ENCODE data around the gene AIRE. TPM values are rescaled to one million over a fixed set of nuclear protein-coding genes. Genes with fewer than 3 reads are reported as not detected.

Gene AIRE
- total and polyA plus RNA-seq, 2 donors (not counting 1 experiment from before 2014, with no cell fraction given), result not detected

DNA sequence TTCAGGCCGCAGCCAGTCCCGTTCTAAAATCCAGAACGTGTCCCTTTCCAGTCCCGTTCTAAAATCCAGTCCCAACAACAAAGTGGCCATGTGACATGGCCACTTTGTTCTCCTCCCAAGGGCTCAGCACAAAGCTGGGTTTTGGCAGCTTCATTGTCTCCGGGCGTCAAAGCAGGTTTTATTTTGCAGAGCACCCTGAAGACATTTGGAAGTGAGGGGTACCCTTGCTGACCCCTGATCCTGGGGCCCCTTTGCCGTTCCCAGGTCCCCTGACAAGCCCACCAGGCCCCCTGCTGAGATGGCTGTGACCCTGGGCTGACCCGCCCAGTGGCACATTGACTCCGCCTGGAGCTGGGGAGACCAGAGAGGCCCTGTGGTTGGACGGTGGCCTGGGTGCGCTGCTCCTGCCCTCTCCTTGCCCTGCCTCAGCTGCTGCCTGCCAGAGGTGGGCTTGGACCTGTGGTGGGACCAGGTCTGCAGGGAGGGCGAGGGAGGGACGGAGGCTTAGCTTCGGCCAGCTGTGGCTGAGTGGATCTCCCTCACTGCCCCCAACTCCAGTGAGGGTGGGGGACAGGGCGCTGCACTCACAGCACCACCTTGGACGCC, 18.4 kb downstream of the AIRE start:
- Histone ChIP-seq H3K4me1 (ENCODE audit: control insufficient read depth, extremely low read depth, insufficient read depth, low read length) (peaks cover 5% of the 10 kb centered on the region), H3K79me2 (ENCODE audit: control insufficient read depth, insufficient read depth, low read length) (peaks cover 27% of the 10 kb centered on the region), H2AFZ (ENCODE audit: low read length) (no peak overlapping the region), H3K27ac (ENCODE audit: insufficient read depth, low read length) (no peak overlapping the region), H3K9ac (ENCODE audit: insufficient read depth, low read length) (no peak overlapping the region), H3K4me3 (replicated peaks in 1 of 4; ENCODE audit: control extremely low read depth in 1 of 4, insufficient read depth in 1 of 4, low read depth in 3 of 4, low read length in 4 of 4) (no peak overlapping the region), H3K27me3 (ENCODE audit: control insufficient read depth, insufficient read depth, low read length) (no peaks in the 10 kb centered on the region), H3K36me3 (ENCODE audit: control insufficient read depth, insufficient read depth, low read length) (no peaks in the 10 kb centered on the region), H4K20me1 (ENCODE audit: control insufficient read depth, extremely low read depth, insufficient read depth, low read length) (no peaks in the 10 kb centered on the region), H3K9me3 (ENCODE audit: control insufficient read depth, insufficient read depth, low read depth, low read length) (no peaks in the 10 kb centered on the region), H3K4me2 (ENCODE audit: extremely low read depth, insufficient read depth, low read length) (no peak overlapping the region)
- TF ChIP-seq EZH2 (IDR thresholded peaks at IDR 0.05; ENCODE audit: low read length, missing control alignments), result no peak
- TF ChIP-seq, protein P1, sequence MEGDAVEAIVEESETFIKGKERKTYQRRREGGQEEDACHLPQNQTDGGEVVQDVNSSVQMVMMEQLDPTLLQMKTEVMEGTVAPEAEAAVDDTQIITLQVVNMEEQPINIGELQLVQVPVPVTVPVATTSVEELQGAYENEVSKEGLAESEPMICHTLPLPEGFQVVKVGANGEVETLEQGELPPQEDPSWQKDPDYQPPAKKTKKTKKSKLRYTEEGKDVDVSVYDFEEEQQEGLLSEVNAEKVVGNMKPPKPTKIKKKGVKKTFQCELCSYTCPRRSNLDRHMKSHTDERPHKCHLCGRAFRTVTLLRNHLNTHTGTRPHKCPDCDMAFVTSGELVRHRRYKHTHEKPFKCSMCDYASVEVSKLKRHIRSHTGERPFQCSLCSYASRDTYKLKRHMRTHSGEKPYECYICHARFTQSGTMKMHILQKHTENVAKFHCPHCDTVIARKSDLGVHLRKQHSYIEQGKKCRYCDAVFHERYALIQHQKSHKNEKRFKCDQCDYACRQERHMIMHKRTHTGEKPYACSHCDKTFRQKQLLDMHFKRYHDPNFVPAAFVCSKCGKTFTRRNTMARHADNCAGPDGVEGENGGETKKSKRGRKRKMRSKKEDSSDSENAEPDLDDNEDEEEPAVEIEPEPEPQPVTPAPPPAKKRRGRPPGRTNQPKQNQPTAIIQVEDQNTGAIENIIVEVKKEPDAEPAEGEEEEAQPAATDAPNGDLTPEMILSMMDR (conservative IDR thresholded peaks at IDR 0.05 in 1 of 2, IDR thresholded peaks at IDR 0.05 in 1 of 2; ENCODE audit: low read depth in 1 of 2, low read length in 2 of 2), result no peak
- DNase-seq (ENCODE audit: low read depth in 2 of 2), result no peak

DNA sequence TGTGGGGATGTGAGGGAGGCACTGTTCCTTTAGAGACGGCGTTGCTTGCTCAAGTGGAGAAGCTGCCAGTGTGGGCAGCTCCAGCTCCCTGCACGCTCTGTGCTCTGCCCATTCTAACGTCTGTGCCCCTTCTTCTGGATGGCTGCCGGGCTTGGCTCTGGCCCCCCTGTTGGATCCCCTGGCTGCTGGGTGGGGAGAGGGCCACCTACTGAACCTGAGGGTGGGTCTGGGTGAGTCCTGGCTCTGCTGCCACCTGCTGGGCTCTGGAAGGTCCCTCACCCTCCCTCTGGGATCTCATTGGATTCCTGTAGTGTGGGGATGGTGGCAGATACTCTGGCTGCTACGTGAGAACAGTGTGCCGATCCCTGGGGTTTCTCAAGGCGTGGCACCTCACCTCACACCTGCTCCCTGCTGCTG, 19.2 kb downstream of the AIRE start:
- Histone ChIP-seq H3K9ac (ENCODE audit: insufficient read depth, low read length) (no peak overlapping the region), H3K27ac (ENCODE audit: insufficient read depth, low read length) (no peak overlapping the region), H3K4me2 (ENCODE audit: extremely low read depth, insufficient read depth, low read length) (no peak overlapping the region), H3K9me3 (ENCODE audit: control insufficient read depth, insufficient read depth, low read depth, low read length) (no peaks in the 10 kb centered on the region), H3K4me3 (replicated peaks in 1 of 4; ENCODE audit: control extremely low read depth in 1 of 4, insufficient read depth in 1 of 4, low read depth in 3 of 4, low read length in 4 of 4) (no peak overlapping the region), H3K36me3 (ENCODE audit: control insufficient read depth, insufficient read depth, low read length) (peaks cover 2% of the 10 kb centered on the region), H3K4me1 (ENCODE audit: control insufficient read depth, extremely low read depth, insufficient read depth, low read length) (peaks cover 2% of the 10 kb centered on the region), H3K79me2 (ENCODE audit: control insufficient read depth, insufficient read depth, low read length) (peaks cover 27% of the 10 kb centered on the region), H3K27me3 (ENCODE audit: control insufficient read depth, insufficient read depth, low read length) (no peaks in the 10 kb centered on the region), H4K20me1 (ENCODE audit: control insufficient read depth, extremely low read depth, insufficient read depth, low read length) (no peaks in the 10 kb centered on the region), H2AFZ (ENCODE audit: low read length) (no peak overlapping the region)
- TF ChIP-seq, protein P1 (conservative IDR thresholded peaks at IDR 0.05 in 1 of 2, IDR thresholded peaks at IDR 0.05 in 1 of 2; ENCODE audit: low read depth in 1 of 2, low read length in 2 of 2), result peak; percentile 64 to 81
- TF ChIP-seq EZH2 (IDR thresholded peaks at IDR 0.05; ENCODE audit: low read length, missing control alignments), result no peak
- peak; percentile 32 to 46 for DNase-seq (ENCODE audit: low read depth in 2 of 2)

DNA sequence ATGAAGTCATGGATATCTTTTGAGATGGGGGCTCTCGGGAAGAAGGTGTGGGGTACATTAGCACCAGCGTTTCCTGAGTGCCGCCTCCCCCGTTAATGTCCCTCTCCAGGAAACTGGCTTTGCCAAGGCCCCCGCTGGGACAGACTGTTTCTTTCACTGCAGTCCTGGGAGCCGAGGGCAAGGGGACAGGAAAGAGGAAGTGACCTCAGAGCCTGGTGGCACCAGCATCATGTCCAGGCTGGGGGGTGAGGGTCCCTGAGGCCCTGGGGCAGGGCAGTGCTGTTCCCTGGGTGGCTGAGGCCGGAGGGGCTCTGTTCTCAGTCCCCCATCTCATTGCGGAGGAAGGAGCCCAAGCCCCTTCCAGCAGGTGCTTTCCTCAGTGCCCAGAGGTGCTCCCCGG, 20.0 kb downstream of the AIRE start:
- Histone ChIP-seq H3K9ac (ENCODE audit: insufficient read depth, low read length) (no peak overlapping the region), H3K79me2 (ENCODE audit: control insufficient read depth, insufficient read depth, low read length) (peaks cover 25% of the 10 kb centered on the region), H3K27me3 (ENCODE audit: control insufficient read depth, insufficient read depth, low read length) (no peaks in the 10 kb centered on the region), H3K36me3 (ENCODE audit: control insufficient read depth, insufficient read depth, low read length) (peaks cover 2% of the 10 kb centered on the region), H3K9me3 (ENCODE audit: control insufficient read depth, insufficient read depth, low read depth, low read length) (no peaks in the 10 kb centered on the region), H4K20me1 (ENCODE audit: control insufficient read depth, extremely low read depth, insufficient read depth, low read length) (no peaks in the 10 kb centered on the region), H3K4me3 (replicated peaks in 1 of 4; ENCODE audit: control extremely low read depth in 1 of 4, insufficient read depth in 1 of 4, low read depth in 3 of 4, low read length in 4 of 4) (no peak overlapping the region), H3K27ac (ENCODE audit: insufficient read depth, low read length) (no peak overlapping the region), H3K4me2 (ENCODE audit: extremely low read depth, insufficient read depth, low read length) (no peak overlapping the region), H3K4me1 (ENCODE audit: control insufficient read depth, extremely low read depth, insufficient read depth, low read length) (peaks cover 2% of the 10 kb centered on the region), H2AFZ (ENCODE audit: low read length) (no peak overlapping the region)
- DNase-seq (ENCODE audit: low read depth in 2 of 2), result no peak
- no peak for TF ChIP-seq EZH2 (IDR thresholded peaks at IDR 0.05; ENCODE audit: low read length, missing control alignments)
- TF ChIP-seq, protein P1 (conservative IDR thresholded peaks at IDR 0.05 in 1 of 2, IDR thresholded peaks at IDR 0.05 in 1 of 2; ENCODE audit: low read depth in 1 of 2, low read length in 2 of 2), result no peak

All from fibroblast of lung (primary cell).